Karpas-422 (cell line): ENCODE measurements around the gene SLC22A23. TPM values are rescaled to one million over a fixed set of nuclear protein-coding genes. Genes with fewer than 3 reads are reported as not detected.

Experiments used
- DNase-seq: peaks from one replicate; pipeline ENCODE4 v3.0.0-alpha.2; 2015
- H2AFZ ChIP-seq: fragments of 200-600 bp; sonication (generic); 2 replicates; pipeline ENCODE4 v1.6.1; 2014; ENCODE audit warnings: antibody characterized with exemption, low read length, mixed read lengths
- H3K27ac ChIP-seq: fragments of 200-600 bp; sonication (generic); 2 replicates; pipeline ENCODE4 v1.5.1; 2014; ENCODE audit warnings: mild to moderate bottlenecking, low read length, moderate library complexity
- H3K27me3 ChIP-seq: fragments of 200-600 bp; sonication (generic); 2 replicates; pipeline ENCODE4 v1.6.1; 2014; ENCODE audit warnings: low read length, mixed read lengths
- H3K36me3 ChIP-seq: fragments of 200-600 bp; sonication (generic); 2 replicates; pipeline ENCODE4 v1.6.1; 2014; ENCODE audit warnings: low read length, mixed read lengths; ENCODE audit not compliant: insufficient read depth
- H3K4me1 ChIP-seq: fragments of 200-600 bp; sonication (generic); 2 replicates; pipeline ENCODE4 v1.6.1; 2014; ENCODE audit warnings: mild to moderate bottlenecking, low read length, mixed read lengths
- H3K4me2 ChIP-seq: fragments of 200-600 bp; sonication (generic); 2 replicates; pipeline ENCODE4 v1.6.1; 2014; ENCODE audit warnings: low read length, low read depth, mild to moderate bottlenecking; ENCODE audit not compliant: poor library complexity, severe bottlenecking
- H3K4me3 ChIP-seq: fragments of 200-600 bp; sonication (generic); 2 replicates; pipeline ENCODE4 v1.5.1; 2014; ENCODE audit warnings: mild to moderate bottlenecking, antibody characterized with exemption, low read length, mixed read lengths
- H3K79me2 ChIP-seq: fragments of 200-600 bp; sonication (generic); 2 replicates; pipeline ENCODE4 v1.6.1; 2014; ENCODE audit warnings: mild to moderate bottlenecking, low read length, mixed read lengths
- H3K9ac ChIP-seq: fragments of 200-600 bp; sonication (generic); 2 replicates; pipeline ENCODE4 v1.6.0; 2014; ENCODE audit warnings: low read length
- H3K9me2 ChIP-seq: fragments of 200-600 bp; sonication (generic), shearing (Covaris generic); replicated peaks from 2 replicates; pipeline ENCODE4 v1.6.0; 2014; ENCODE audit warnings: mild to moderate bottlenecking, low read length, moderate library complexity; ENCODE audit not compliant: insufficient read depth
- H3K9me3 ChIP-seq: fragments of 300-700, 200-600 bp; sonication (generic); 2 replicates; pipeline ENCODE4 v1.6.1; 2014; ENCODE audit warnings: low read length, mixed read lengths
- H4K20me1 ChIP-seq: fragments of 200-600 bp; sonication (generic); 2 replicates; pipeline ENCODE4 v1.6.1; 2014; ENCODE audit warnings: mild to moderate bottlenecking, antibody characterized with exemption, low read length, low read depth; ENCODE audit not compliant: insufficient read depth
- total RNA-seq: library from RNA; depleted of rRNA; stranded (reverse); fragments of >200 nt; shearing (Covaris generic); gene quantifications from 2 replicates; pipeline ENCODE4 v1.2.3, GENCODE V29; 2014; ENCODE audit warnings: low replicate concordance

The SLC22A23 gene
- total RNA-seq, 1 experiment from 2014 or later = not detected

DNA sequence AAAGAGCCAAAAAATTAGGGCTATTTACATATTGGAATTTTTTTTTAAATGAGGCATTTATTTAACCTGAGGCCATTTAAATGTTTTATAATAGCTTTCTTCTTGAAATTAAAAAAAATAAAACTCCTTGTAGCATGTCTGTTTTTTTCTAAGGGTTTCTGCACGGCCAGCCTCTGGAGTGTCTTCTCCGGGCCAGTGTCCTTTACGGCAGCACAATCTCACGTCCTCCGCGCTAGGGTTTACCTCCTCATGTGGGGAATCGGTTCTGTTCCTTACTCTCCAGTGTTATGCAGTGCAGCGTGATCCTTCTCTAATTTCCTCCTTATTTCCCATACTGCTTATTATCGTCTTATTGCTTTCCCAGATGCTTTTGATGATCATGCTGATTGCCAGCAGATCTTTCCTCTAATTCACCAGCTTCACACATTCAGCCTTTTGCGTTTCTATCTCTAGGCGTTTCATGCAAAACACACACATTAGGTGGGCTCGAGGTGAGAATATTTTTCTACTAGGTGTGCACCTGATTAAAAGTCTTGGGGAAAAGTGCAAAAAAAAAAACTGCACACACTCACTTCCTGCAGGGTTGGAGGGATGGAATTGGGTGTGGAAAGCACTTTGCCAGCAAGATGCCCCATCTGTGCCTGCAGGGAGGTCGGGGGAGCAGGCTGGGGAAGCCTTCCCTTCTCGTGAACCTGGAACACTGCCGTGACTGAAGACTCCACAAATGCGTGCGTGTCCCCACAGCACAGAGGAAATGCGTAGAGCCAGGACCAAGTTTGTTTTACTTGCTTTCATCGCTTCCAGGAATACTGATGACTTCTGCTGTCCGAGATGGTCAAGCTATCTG lies 142.0 kb downstream of the SLC22A23 start:
- Histone ChIP-seq H3K4me2 (no peak overlapping the region), H3K27ac (no peak overlapping the region), H3K36me3 (no peaks in the 10 kb centered on the region), H2AFZ (no peak overlapping the region), H3K27me3 (no peaks in the 10 kb centered on the region), H3K4me1 (no peaks in the 10 kb centered on the region), H3K9me2 (no peaks in the 10 kb centered on the region), H3K4me3 (no peak overlapping the region), H4K20me1 (no peaks in the 10 kb centered on the region), H3K79me2 (no peaks in the 10 kb centered on the region), H3K9me3 (no peaks in the 10 kb centered on the region), H3K9ac (no peak overlapping the region)
- no peak for DNase-seq

DNA sequence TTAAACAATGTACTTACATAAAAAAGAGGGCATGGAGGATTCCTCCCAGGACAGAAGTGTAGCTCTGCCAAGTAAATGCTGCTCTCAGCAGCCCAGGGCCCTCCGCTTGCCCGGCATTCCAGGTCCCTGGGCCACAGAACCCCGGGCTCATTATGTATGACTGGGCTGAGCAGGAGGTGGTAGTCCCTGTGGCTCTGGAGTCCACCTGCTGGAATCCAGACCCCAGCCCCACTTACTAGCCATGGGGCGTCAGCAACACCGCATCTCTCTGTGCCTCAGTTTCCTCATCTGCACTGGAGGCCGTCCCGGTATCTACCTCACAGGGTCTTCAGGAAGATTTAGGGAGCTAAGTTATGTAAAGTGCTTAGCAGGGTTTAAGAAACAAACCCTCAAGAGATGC lies 142.7 kb downstream of the SLC22A23 start:
- no peak overlapping the region for H3K4me3 ChIP-seq
- H3K4me1 ChIP-seq = no peaks in the 10 kb centered on the region
- H3K9me3 ChIP-seq = no peaks in the 10 kb centered on the region
- no peaks in the 10 kb centered on the region for H3K36me3 ChIP-seq
- H3K9me2 ChIP-seq = no peaks in the 10 kb centered on the region
- H3K79me2 ChIP-seq = no peaks in the 10 kb centered on the region
- H3K27me3 ChIP-seq = no peaks in the 10 kb centered on the region
- H3K9ac ChIP-seq = no peak overlapping the region
- H3K27ac ChIP-seq = no peak overlapping the region
- H2AFZ ChIP-seq = no peak overlapping the region
- DNase-seq = no peak
- no peak overlapping the region for H3K4me2 ChIP-seq
- no peaks in the 10 kb centered on the region for H4K20me1 ChIP-seq

DNA sequence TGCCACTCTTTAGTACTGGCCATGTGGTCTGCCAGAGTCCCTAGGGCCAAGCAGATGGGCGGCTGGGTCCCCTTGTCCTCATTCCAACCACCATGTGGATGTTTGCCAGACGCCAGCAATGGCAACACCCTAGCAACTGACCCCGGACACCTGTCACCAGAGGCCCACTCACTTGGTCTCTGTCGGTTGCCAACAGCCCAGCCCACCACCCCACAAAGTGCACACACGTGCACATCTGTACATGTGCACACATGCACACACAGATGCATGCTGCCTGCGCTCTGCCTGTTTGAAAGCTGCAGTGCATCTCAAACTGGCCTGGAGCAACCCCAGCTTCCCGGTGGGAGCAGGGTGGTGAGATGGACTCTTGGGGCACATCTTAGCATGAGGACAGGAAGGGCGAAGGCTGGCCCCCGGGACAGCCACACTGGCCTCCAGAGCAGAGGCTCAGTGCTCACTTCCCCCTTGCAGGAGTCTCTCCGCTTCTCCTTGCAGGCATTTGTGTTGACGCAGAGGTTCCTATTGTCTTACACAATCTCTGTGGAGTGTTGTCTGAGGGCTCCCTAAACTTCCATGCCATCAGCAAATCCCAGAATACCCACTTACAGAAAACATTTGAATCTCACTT lies 144.1 kb downstream of the SLC22A23 start:
- Histone ChIP-seq H3K9me3 (no peaks in the 10 kb centered on the region), H3K4me1 (no peaks in the 10 kb centered on the region), H3K36me3 (no peaks in the 10 kb centered on the region), H4K20me1 (no peaks in the 10 kb centered on the region), H3K9me2 (no peaks in the 10 kb centered on the region), H3K27ac (no peak overlapping the region), H2AFZ (no peak overlapping the region), H3K9ac (no peak overlapping the region), H3K4me3 (no peak overlapping the region), H3K79me2 (no peaks in the 10 kb centered on the region), H3K27me3 (no peaks in the 10 kb centered on the region), H3K4me2 (no peak overlapping the region)
- DNase-seq = no peak

DNA sequence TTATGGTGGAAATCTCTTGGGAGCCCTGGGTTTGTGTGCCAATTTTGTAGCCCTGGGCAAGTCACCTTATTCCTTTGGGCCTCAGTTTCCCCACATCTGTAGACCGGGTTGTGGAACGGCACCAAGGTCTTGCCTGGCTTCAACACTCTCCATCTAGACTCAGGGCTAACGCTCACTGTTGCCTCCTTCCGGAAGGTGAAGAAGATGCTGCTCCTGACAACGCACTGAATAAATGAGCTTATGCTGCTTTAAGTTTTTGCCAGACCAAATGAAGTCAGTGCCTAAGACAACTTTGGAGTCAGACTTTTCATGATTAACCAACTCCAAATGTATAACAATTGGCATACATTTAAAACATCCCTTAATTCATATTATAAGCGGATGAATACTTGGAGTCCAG lies 145.0 kb downstream of the SLC22A23 start:
- no peak overlapping the region for H3K4me3 ChIP-seq
- H4K20me1 ChIP-seq = no peaks in the 10 kb centered on the region
- H3K36me3 ChIP-seq = no peaks in the 10 kb centered on the region
- no peak overlapping the region for H3K27ac ChIP-seq
- H3K9me3 ChIP-seq = no peaks in the 10 kb centered on the region
- no peak overlapping the region for H2AFZ ChIP-seq
- H3K79me2 ChIP-seq = no peaks in the 10 kb centered on the region
- H3K4me1 ChIP-seq = no peaks in the 10 kb centered on the region
- no peaks in the 10 kb centered on the region for H3K27me3 ChIP-seq
- no peaks in the 10 kb centered on the region for H3K9me2 ChIP-seq
- no peak overlapping the region for H3K4me2 ChIP-seq
- H3K9ac ChIP-seq = no peak overlapping the region
- DNase-seq = no peak

DNA sequence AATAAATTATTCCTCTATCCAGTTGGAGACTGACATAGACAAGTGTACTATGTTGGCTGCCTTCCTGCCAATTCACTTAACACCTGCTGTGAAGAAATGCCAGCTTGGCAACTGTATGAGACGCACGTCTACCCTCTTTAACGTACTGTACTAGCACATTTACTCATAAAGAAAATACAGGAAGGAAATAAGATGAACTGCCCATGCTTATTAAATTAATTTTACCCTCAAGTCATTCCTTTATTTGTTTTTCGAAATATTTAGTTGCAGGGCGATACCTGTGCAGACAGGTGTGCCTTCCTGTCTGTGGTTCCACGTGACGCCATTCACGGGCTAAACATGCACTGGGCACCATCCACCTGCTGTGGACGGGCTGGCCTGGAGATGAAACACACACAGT lies 146.1 kb downstream of the SLC22A23 start:
- H3K36me3 ChIP-seq = no peaks in the 10 kb centered on the region
- DNase-seq = no peak
- H3K79me2 ChIP-seq = no peaks in the 10 kb centered on the region
- no peak overlapping the region for H3K27ac ChIP-seq
- no peaks in the 10 kb centered on the region for H3K9me2 ChIP-seq
- no peaks in the 10 kb centered on the region for H3K9me3 ChIP-seq
- H2AFZ ChIP-seq = no peak overlapping the region
- no peak overlapping the region for H3K4me3 ChIP-seq
- H4K20me1 ChIP-seq = no peaks in the 10 kb centered on the region
- no peak overlapping the region for H3K4me2 ChIP-seq
- no peak overlapping the region for H3K9ac ChIP-seq
- no peaks in the 10 kb centered on the region for H3K27me3 ChIP-seq
- H3K4me1 ChIP-seq = no peaks in the 10 kb centered on the region

DNA sequence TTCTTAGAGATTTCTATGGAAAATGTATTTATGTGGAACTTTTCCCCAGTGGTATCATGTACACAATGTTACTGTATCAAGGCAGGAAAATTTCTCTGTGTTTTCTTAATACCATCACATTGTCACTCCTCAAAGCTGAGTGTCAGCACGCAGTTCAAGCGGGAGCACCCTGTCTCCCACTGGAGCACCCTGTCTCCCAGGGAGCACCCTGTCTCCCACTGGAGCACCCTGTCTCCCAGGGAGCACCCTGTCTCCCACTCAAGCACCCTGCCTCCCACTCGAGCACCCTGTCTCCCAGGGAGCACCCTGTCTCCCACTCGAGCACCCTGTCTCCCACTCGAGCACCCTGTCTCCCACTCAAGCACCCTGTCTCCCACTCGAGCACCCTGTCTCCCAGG lies 146.8 kb downstream of the SLC22A23 start:
- Histone ChIP-seq H3K9me3 (no peaks in the 10 kb centered on the region), H3K9me2 (no peaks in the 10 kb centered on the region), H3K9ac (no peak overlapping the region), H3K4me3 (no peak overlapping the region), H3K4me2 (no peak overlapping the region), H3K4me1 (no peaks in the 10 kb centered on the region), H2AFZ (no peak overlapping the region), H3K27ac (no peak overlapping the region), H3K79me2 (no peaks in the 10 kb centered on the region), H3K36me3 (no peaks in the 10 kb centered on the region), H3K27me3 (no peaks in the 10 kb centered on the region), H4K20me1 (no peaks in the 10 kb centered on the region)
- DNase-seq = no peak

DNA sequence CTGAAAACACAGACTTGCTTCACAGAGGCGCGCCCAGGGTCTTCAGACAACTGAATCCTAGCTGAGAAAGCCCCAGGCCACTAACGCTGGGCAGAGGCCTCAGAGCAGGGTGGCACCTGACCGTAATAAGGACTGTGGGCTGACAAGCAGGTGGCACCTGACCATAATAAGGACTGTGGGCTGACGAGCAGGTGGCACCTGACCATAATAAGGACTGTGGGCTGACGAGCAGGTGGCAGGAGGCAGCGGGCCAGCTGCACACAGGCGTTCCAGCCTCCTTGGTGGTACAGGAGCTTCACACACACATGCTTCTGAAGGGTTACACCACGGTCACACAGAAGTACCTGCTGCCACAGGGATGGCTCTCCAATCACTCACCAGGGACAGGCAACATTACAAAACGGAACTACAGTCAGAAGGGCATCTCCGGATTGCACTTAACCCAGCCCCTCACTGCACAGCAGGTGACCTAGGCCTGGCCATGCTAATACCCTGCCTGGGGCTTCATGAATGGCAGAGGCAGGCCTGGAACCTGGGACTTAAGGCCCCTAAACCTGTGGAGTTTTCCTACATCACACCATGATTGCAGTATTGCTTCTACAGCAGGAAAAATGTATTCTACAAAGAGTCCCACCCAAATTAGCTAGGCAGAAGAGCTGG lies 147.3 kb downstream of the SLC22A23 start:
- no peaks in the 10 kb centered on the region for H3K36me3 ChIP-seq
- no peaks in the 10 kb centered on the region for H3K9me2 ChIP-seq
- H3K9ac ChIP-seq = no peak overlapping the region
- no peak overlapping the region for H3K4me2 ChIP-seq
- no peaks in the 10 kb centered on the region for H4K20me1 ChIP-seq
- H3K27ac ChIP-seq = no peak overlapping the region
- no peaks in the 10 kb centered on the region for H3K27me3 ChIP-seq
- H3K4me1 ChIP-seq = no peaks in the 10 kb centered on the region
- H2AFZ ChIP-seq = no peak overlapping the region
- no peaks in the 10 kb centered on the region for H3K9me3 ChIP-seq
- DNase-seq = no peak
- H3K4me3 ChIP-seq = no peak overlapping the region
- H3K79me2 ChIP-seq = no peaks in the 10 kb centered on the region

DNA sequence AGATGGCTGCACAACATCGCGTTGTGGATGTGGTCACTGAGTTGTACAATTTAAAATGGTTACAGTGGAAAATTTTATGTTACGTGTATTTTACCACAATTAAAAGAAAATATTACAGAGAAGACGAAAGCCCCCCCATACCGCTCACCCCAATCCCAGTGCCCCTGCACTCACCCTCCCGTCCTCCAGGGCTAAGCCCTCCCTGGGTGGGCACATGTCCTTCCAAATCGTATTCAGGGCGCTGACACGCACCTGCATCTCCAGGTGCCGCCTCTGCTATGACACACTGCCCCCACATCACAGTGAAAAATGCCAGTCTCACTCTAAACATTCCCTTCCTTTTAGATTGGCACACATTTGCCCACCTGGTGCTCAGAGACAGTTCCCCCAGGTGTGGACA lies 148.7 kb downstream of the SLC22A23 start:
- H3K27ac ChIP-seq = no peak overlapping the region
- no peaks in the 10 kb centered on the region for H4K20me1 ChIP-seq
- H3K4me3 ChIP-seq = no peak overlapping the region
- no peak overlapping the region for H3K9ac ChIP-seq
- no peaks in the 10 kb centered on the region for H3K9me2 ChIP-seq
- no peaks in the 10 kb centered on the region for H3K27me3 ChIP-seq
- DNase-seq = no peak
- H3K4me2 ChIP-seq = no peak overlapping the region
- no peaks in the 10 kb centered on the region for H3K36me3 ChIP-seq
- no peaks in the 10 kb centered on the region for H3K9me3 ChIP-seq
- H3K4me1 ChIP-seq = no peaks in the 10 kb centered on the region
- no peak overlapping the region for H2AFZ ChIP-seq
- no peaks in the 10 kb centered on the region for H3K79me2 ChIP-seq
